IMR-90 (cell line): Measurements from ENCODE around the gene MEGF11. TPM values are rescaled to one million over a fixed set of nuclear protein-coding genes. Genes with fewer than 3 reads are reported as not detected.

Source experiments
- ATAC-seq: fragments of 200-7000 bp; cut with Tn5 transposase; 2 replicates; pipeline ENCODE4 v1.9.1; 2020; ENCODE audit warnings: low read depth, mild to moderate bottlenecking, moderate library complexity
- BruUV-seq: library from RNA; stranded (reverse); fragments of 400-500 nt; replicated peaks from 2 replicates; lab custom pipeline; 2021; lab: Mats Ljungman, UMichigan
- CTCF ChIA-PET: fragments of 300-600 bp; formaldehyde crosslinking; extraction: SDS; loops from one replicate; lab custom pipeline; 2021; ENCODE audit warnings: antibody characterized with exemption; lab: Yijun Ruan, JAX
- POLR2A ChIA-PET: fragments of 300-600 bp; sonication (Branson Sonifier 250); formaldehyde crosslinking; loops from one replicate; lab custom pipeline; 2022; ENCODE audit warnings: antibody characterized with exemption; ENCODE audit not compliant: unreplicated experiment; lab: Charles Lee
- DNase-seq: peaks from one replicate; pipeline ENCODE4 v3.0.0; 2013
- H2AFZ ChIP-seq: replicated peaks from 2 replicates; pipeline ENCODE3; 2013; ENCODE audit warnings: low read length, mild to moderate bottlenecking; ENCODE audit not compliant: poor library complexity
- H2AK5ac ChIP-seq: 2 replicates; pipeline ENCODE4 v1.6.1; 2013; ENCODE audit warnings: low read depth, low read length, inconsistent platforms
- H2AK9ac ChIP-seq: replicated peaks from 2 replicates; pipeline ENCODE3; 2013; ENCODE audit warnings: mild to moderate bottlenecking, low read depth, low read length, moderate library complexity; ENCODE audit not compliant: poor library complexity
- H2BK120ac ChIP-seq: 2 replicates; pipeline ENCODE4 v1.6.1; 2013; ENCODE audit warnings: low read depth, low read length, inconsistent platforms
- H2BK15ac ChIP-seq: 3 replicates; pipeline ENCODE4 v1.6.1; 2013; ENCODE audit warnings: low read depth, low read length, inconsistent platforms
- H2BK20ac ChIP-seq: 2 replicates; pipeline ENCODE4 v1.6.1; 2013; ENCODE audit warnings: low read depth, mild to moderate bottlenecking, inconsistent platforms, low read length, moderate library complexity
- H2BK5ac ChIP-seq: 2 replicates; pipeline ENCODE4 v1.6.1; 2013; ENCODE audit warnings: mild to moderate bottlenecking, low read depth, low read length, inconsistent platforms; ENCODE audit not compliant: poor library complexity, severe bottlenecking
- H3K14ac ChIP-seq: replicated peaks from 2 replicates; pipeline ENCODE4 v1.6.1; 2013; ENCODE audit warnings: low read depth, low read length, inconsistent platforms
- H3K18ac ChIP-seq: 2 replicates; pipeline ENCODE4 v1.6.1; 2013; ENCODE audit warnings: low read depth, low read length, control low read depth
- H3K23ac ChIP-seq: 2 replicates; pipeline ENCODE4 v1.6.1; 2013; ENCODE audit warnings: low read depth, low read length, inconsistent platforms
- H3K27ac ChIP-seq: 2 replicates; pipeline ENCODE4 v1.5.1; 2013; ENCODE audit warnings: mild to moderate bottlenecking, control low read depth, low read length; ENCODE audit not compliant: insufficient read depth
- H3K27me3 ChIP-seq: 2 replicates; pipeline ENCODE4 v1.6.1; 2013; ENCODE audit warnings: low read length; ENCODE audit not compliant: control insufficient read depth, insufficient read depth
- H3K36me3 ChIP-seq: 2 replicates; pipeline ENCODE4 v1.6.1; 2013; ENCODE audit warnings: low read length, mixed read lengths; ENCODE audit not compliant: control insufficient read depth, insufficient read depth
- H3K4ac ChIP-seq: 2 replicates; pipeline ENCODE4 v1.6.1; 2013; ENCODE audit warnings: low read depth, low read length, inconsistent platforms
- H3K4me1 ChIP-seq: 2 replicates; pipeline ENCODE4 v1.6.1; 2013; ENCODE audit warnings: low read length, mixed read lengths; ENCODE audit not compliant: control insufficient read depth, insufficient read depth
- H3K4me2 ChIP-seq: 2 replicates; pipeline ENCODE4 v1.6.1; 2013; ENCODE audit warnings: low read depth, mild to moderate bottlenecking, control low read depth, low read length, moderate library complexity
- H3K4me3 ChIP-seq: 2 replicates; pipeline ENCODE4 v1.5.1; 2013; ENCODE audit warnings: low read depth, mild to moderate bottlenecking, control low read depth, low read length, moderate library complexity; ENCODE audit not compliant: insufficient read depth
- H3K56ac ChIP-seq: 2 replicates; pipeline ENCODE4 v1.6.1; 2013; ENCODE audit warnings: low read length, inconsistent platforms; ENCODE audit not compliant: insufficient read depth; ENCODE audit errors: extremely low read depth
- H3K79me1 ChIP-seq, 2 experiments: 2 replicates each; pipeline ENCODE4 v1.6.1; 2013; ENCODE audit warnings: low read length in 2 of 2, inconsistent platforms in 1 of 2, low read depth in 1 of 2
- H3K9ac ChIP-seq: 2 replicates; pipeline ENCODE4 v1.6.1; 2013; ENCODE audit warnings: low read depth, low read length, control low read depth
- H3K9me1 ChIP-seq: 2 replicates; pipeline ENCODE4 v1.6.1; 2013; ENCODE audit warnings: low read length, inconsistent platforms; ENCODE audit not compliant: insufficient read depth
- H3K9me3 ChIP-seq: 2 replicates; pipeline ENCODE4 v1.6.1; 2013; ENCODE audit warnings: low read length; ENCODE audit not compliant: control insufficient read depth, insufficient read depth
- H4K20me1 ChIP-seq: 2 replicates; pipeline ENCODE4 v1.6.1; 2013; ENCODE audit warnings: low read length, inconsistent platforms; ENCODE audit not compliant: insufficient read depth
- H4K5ac ChIP-seq: 2 replicates; pipeline ENCODE4 v1.6.1; 2013; ENCODE audit warnings: mild to moderate bottlenecking, low read depth, low read length, control low read depth
- H4K8ac ChIP-seq, 2 experiments: 2 replicates each; pipeline ENCODE4 v1.6.1; 2013; ENCODE audit warnings: low read depth in 2 of 2, low read length in 2 of 2, control low read depth in 1 of 2, inconsistent platforms in 1 of 2
- H4K91ac ChIP-seq: 2 replicates; pipeline ENCODE4 v1.6.1; 2013; ENCODE audit warnings: low read depth, low read length, inconsistent platforms; ENCODE audit not compliant: insufficient read depth
- CEBPB ChIP-seq: IDR thresholded peaks from 2 replicates; pipeline ENCODE4 v1.6.1; 2012; ENCODE audit warnings: low read depth, low read length, improper control_type of control experiment
- CTCF ChIP-seq: conservative IDR thresholded peaks from 2 replicates; pipeline ENCODE4 v1.5.1; 2012; ENCODE audit warnings: mild to moderate bottlenecking, low read depth, low read length, improper control_type of control experiment
- MAZ ChIP-seq: IDR thresholded peaks from 2 replicates; pipeline ENCODE4 v1.6.1; 2012; ENCODE audit warnings: low read depth, mild to moderate bottlenecking, low read length, improper control_type of control experiment, moderate library complexity, borderline replicate concordance
- SMC3 ChIP-seq: fragments of 150-350 bp; IDR thresholded peaks from 2 replicates; pipeline ENCODE4 v1.6.1; 2016; ENCODE audit warnings: low read depth, mild to moderate bottlenecking, antibody characterized with exemption, low read length, moderate library complexity
- WGBS, 2 experiments: methylation state at CpG; one replicate each; pipeline versions ENCODE4 v1.1.5 to v1.1.7; 2013; ENCODE audit warnings: missing lambda C conversion rate in 2 of 2; ENCODE audit not compliant: insufficient read length in 1 of 2; ENCODE audit errors: extremely low coverage in 2 of 2; 5-methylcytosine and 5-hydroxymethylcytosine counted together
- dilution Hi-C: fragments of 300-500 bp; cut with HindIII; formaldehyde crosslinking; loops from one replicate; pipeline ENCODE4 v1.14.3; 2018; ENCODE audit warnings: low sequenced_read_pairs; ENCODE audit not compliant: unreplicated experiment
- in situ Hi-C: fragments of 300-500 bp; cut with MboI; formaldehyde crosslinking; loops from 3 replicates; pipeline ENCODE4 v1.14.3; 2019; ENCODE audit warnings: low sequenced_read_pairs, inconsistent platforms, mixed read lengths
- intact Hi-C: fragments of 100-400 bp; cut with micrococcal nuclease; formaldehyde crosslinking; loops from 2 replicates; pipeline ENCODE4 v1.10.0; 2022
- polyA plus RNA-seq, 3 experiments: library from polyadenylated mRNA; depleted of rRNA; stranded (reverse); fragments of >200 nt; gene quantifications; 2 replicates each; pipeline ENCODE4 v1.2.3, GENCODE V29; 2012; ENCODE audit warnings: low replicate concordance in 1 of 3
- total RNA-seq: library from RNA; depleted of rRNA; stranded (reverse); fragments of >200 nt; gene quantifications from 2 replicates; pipeline ENCODE4 v1.2.3, GENCODE V29; 2012
- TF ChIP-seq, protein P1 (sequence below): fragments of 150-350 bp; IDR thresholded peaks from 2 replicates; pipeline ENCODE4 v1.6.1; 2016; ENCODE audit warnings: low read depth, mild to moderate bottlenecking, low read length, moderate library complexity, borderline replicate concordance
- TF ChIP-seq, protein P2 (sequence below): fragments of 150-350 bp; IDR thresholded peaks from 2 replicates; pipeline ENCODE4 v1.6.1; 2017; ENCODE audit warnings: mild to moderate bottlenecking, antibody characterized with exemption, low read length, low read depth

Gene MEGF11
- total and polyA plus RNA-seq, 2 of the 4 experiments (the other 2 are of a cell fraction) = not detected

DNA sequence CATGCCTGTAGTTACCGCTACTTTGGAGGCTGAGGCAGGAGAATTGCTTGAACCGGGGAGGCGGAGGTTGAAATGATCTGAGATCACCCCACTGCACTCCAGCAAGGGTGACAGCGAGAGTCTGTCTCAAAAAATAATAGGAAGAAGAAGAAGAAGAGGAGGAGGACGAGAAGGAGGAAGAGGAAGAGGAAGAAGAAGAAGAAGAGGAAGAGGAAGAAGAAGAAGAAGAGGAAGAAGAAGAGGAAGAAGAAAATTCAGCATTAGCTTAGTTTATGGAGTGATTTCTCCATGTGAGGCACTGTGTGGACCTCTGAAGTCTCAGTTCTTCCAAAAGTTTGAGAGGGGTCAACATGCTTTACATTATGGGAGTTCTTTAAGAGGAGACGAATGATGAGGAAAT lies 17.4 kb upstream of the MEGF11 start:
- CTCF ChIA-PET = interaction anchor here (0.5 kb wide), 1 partner anchor 1164 kb away, joined by 3 read pairs; no protein-coding TSS in a partner anchor
- POLR2A ChIA-PET = no interaction called here
- Histone ChIP-seq H3K18ac (no peak overlapping the region), H4K8ac (no peak overlapping the region), H4K20me1 (no peaks in the 10 kb centered on the region), H2AFZ (no peak overlapping the region), H3K9ac (no peak overlapping the region), H2AK5ac (no peak overlapping the region), H3K27me3 (peaks cover 22% of the 10 kb centered on the region), H2BK20ac (no peak overlapping the region), H4K5ac (no peak overlapping the region), H3K4ac (no peak overlapping the region), H2BK15ac (no peak overlapping the region), H4K91ac (no peak overlapping the region), H3K23ac (no peak overlapping the region), H3K14ac (no peak overlapping the region), H2AK9ac (no peak overlapping the region), H3K4me1 (no peaks in the 10 kb centered on the region), H3K4me2 (no peak overlapping the region), H3K4me3 (no peak overlapping the region), H3K27ac (no peak overlapping the region), H2BK120ac (no peak overlapping the region), H3K56ac (no peak overlapping the region), H3K36me3 (no peaks in the 10 kb centered on the region), H3K9me3 (peaks cover 2% of the 10 kb centered on the region; the same call in 1 of the 2 replicates), H2BK5ac (no peak overlapping the region), H3K79me1 (no peaks in the 10 kb centered on the region), H3K9me1 (no peaks in the 10 kb centered on the region; the same call in 1 of the 2 replicates)
- dilution Hi-C loops = no loop called here
- no TSS peak for BruUV-seq
- ATAC-seq = no peak
- intact Hi-C loops = no loop called here
- in situ Hi-C loops = no loop called here
- TF ChIP-seq SMC3 (no peak), MAZ (no peak), CTCF (no peak), CEBPB (no peak)
- TF ChIP-seq, protein P1, sequence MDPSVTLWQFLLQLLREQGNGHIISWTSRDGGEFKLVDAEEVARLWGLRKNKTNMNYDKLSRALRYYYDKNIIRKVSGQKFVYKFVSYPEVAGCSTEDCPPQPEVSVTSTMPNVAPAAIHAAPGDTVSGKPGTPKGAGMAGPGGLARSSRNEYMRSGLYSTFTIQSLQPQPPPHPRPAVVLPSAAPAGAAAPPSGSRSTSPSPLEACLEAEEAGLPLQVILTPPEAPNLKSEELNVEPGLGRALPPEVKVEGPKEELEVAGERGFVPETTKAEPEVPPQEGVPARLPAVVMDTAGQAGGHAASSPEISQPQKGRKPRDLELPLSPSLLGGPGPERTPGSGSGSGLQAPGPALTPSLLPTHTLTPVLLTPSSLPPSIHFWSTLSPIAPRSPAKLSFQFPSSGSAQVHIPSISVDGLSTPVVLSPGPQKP = no peak
- TF ChIP-seq, protein P2, sequence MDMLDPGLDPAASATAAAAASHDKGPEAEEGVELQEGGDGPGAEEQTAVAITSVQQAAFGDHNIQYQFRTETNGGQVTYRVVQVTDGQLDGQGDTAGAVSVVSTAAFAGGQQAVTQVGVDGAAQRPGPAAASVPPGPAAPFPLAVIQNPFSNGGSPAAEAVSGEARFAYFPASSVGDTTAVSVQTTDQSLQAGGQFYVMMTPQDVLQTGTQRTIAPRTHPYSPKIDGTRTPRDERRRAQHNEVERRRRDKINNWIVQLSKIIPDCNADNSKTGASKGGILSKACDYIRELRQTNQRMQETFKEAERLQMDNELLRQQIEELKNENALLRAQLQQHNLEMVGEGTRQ = no peak
- 26% methylated on average over 2 of the region's 6 CpGs; no CpG with 5 or more reads in 1 of the 2 experiments for WGBS, 2 experiments
- DNase-seq = no peak
